LNCAP (cell line): ENCODE results near the gene KDM6B.

ENCODE experiments used
- CTCF ChIP-seq: fragments of 450-650 bp; IDR thresholded peaks from 2 replicates; pipeline ENCODE4 v1.5.1; 2017; ENCODE audit warnings: mild to moderate bottlenecking

Gene KDM6B

GRCh38 chr17:7852919-7853690, 19.1 kb downstream of the KDM6B start:
- TF ChIP-seq CTCF, result no peak

- TF ChIP-seq CTCF, result no peak
Observed at GRCh38 chr17:7853691-7854038, 19.6 kb downstream of the KDM6B start.

GRCh38 chr17:7854078-7854777, 20.2 kb downstream of the KDM6B start:
- TF ChIP-seq CTCF, result no peak

GRCh38 chr17:7854851-7855659, 21.0 kb downstream of the KDM6B start, which contains the start of gene TMEM88:
TMEM88 (plus strand) TSS chr17:7855066; CDS start chr17:7855075, 9 bp downstream.
- no peak for TF ChIP-seq CTCF

GRCh38 chr17:7855660-7856010, 21.6 kb downstream of the KDM6B start:
- no peak for TF ChIP-seq CTCF

GRCh38 chr17:7856011-7856810, 22.2 kb downstream of the KDM6B start:
- no peak for TF ChIP-seq CTCF
